NCI-H146 treated with DMSO at 0.1 percent for 48 hours (cell line): ENCODE data around the gene PAM.
A peak's percentile ranks its signal among the peaks of the same experiment; 100 is the strongest.
"Not testable (repeated sequence)": the region's sequence is repeated elsewhere in the genome, so short reads cannot be mapped to it uniquely, and the experiment has no call there.

Experiments
- DNase-seq: peaks from one replicate; lab custom pipeline; 2025; ENCODE audit not compliant: unreplicated experiment; lab: John Stamatoyannopoulos, UW

Gene PAM

DNA sequence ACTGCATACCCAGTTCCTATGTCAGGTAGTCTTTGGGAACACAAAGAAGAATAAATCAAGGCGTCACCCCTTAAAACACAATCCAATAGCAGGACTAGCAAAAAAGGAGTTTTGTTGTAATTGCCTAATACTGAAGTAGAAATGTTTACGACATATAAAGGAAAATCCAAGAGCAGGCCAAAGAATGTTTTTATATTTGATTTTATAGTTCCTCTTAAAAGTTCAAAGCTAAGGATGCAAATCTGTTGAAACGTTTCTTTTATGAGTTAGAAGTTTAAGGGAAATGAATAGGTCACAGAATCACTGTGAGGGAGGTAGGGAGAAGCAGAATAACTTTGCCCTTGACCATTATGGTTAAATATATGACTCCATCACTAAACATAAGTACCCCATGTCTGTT is 136.1 kb downstream of the PAM start:
- DNase-seq: no peak

DNA sequence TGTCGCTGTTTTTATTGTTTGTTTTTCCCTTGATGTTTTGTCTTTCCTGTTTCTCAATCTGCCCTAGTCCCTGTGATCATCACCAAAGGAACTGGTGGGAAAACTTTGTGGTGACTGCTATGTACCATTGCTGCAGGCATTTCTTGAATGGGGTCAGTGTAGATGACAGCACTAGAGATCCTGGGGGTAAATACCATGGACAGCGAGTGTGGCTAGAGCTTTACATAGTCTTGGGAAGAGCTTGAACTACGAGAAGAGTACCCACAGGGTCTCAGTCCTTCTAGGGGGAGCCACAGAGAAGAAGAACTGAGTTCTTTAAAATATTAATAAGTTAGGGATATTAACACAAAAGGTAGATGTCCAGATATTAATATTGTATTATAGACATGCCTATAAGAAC is 138.8 kb downstream of the PAM start:
- no peak for DNase-seq

DNA sequence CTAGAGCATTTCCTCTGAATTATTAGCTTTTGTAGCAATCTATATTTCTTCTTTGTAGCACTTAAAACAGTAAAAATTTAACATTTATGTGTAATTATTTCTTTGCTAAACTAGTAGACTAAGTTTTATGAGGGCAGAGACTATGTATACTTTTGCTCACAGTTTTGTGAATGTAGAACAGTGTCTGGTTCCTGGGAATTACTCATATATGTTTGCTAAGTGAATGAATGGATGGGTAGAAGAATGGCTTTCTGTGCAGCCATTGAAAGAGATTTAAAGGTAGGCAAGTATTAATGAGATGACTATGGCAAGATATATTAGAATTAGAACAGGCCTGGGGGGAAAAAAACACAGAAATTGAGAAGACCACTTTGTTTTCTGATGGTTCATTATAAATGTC is 140.1 kb downstream of the PAM start:
- no peak for DNase-seq

DNA sequence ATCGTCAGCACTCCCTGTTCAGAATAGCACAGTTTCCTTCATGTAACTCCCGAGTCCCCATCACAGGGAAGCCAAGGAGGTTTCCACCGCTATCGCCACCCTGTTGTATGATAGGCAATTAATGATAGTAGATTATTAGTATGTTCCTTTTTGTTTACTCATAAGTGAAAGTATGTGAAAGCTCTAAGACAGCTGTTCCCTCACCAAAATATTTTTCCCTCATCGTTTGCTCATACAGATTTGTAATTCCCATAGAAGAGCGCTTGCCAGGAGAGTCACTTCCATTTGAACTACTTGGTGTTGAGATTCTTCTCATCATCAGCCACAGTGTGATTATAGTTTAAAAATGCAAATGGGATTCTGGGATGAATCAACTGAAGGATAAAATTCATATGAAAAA is 140.9 kb downstream of the PAM start:
- no peak for DNase-seq

DNA sequence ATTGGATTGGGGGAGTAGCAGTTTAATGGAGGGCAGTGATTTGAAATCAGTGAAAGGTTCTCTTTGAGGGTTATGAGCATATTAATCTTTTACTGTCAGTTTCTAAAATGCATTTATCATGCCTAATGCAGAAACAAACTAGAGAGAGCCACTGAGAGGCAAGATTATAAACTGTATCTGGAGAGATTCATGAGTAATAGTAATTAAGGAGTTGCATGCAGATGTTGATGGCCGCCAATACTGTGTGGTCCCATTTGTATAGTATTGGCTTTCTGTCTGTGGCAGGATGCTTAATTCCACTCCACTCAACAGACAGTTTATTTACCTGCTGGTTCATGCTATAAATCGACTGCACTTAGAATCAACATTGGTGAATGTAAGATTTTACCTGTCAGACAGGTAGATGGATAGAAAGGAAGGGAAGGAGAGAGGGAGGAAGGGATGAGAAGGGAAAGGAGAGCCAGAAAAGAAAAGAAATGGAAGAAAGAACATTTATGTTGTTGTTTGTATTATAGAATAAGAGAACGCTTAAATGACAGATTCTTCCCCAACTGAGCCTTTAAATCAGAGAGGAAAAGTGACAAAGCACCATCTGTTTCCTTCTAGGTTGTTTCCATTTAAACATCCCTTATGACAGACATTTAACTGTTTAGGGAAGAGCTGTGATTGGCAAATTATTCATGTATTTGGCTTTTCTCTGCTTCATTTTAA is 146.5 kb downstream of the PAM start:
- no peak for DNase-seq

DNA sequence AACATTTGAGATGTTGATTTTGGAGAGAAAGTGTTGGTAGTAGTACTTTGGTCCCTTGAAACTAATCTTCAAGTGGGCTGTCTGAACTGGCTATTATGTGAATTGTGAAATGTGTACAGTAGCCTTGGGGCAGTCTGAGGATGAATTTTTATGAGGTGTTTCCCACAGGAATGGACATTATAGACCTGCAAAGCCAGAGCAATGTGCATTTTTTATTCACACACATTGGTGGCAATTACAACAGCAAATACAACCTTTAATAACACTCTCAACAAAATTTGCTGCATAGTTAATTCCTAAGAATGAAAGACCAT is 147.0 kb downstream of the PAM start:
- peak; percentile 17 for DNase-seq

DNA sequence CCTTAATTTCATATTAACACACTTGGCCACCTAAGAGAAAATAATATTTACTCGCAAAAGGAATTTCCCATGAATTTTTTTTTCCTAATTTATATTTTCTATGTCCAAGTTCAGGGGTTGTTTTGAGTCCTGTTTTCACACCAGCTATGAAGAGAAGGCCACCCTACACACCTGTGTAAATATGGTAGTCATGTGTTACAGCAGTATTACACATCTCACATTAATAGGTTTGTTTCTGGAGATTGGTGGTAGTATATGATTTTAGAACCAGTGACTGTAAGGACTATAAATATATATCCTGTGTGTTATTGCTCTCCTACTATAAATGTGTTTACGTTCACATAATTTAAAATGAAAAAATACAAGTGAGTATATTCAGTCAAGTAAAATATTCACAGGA is 147.5 kb downstream of the PAM start:
- DNase-seq: peak; percentile 35

DNA sequence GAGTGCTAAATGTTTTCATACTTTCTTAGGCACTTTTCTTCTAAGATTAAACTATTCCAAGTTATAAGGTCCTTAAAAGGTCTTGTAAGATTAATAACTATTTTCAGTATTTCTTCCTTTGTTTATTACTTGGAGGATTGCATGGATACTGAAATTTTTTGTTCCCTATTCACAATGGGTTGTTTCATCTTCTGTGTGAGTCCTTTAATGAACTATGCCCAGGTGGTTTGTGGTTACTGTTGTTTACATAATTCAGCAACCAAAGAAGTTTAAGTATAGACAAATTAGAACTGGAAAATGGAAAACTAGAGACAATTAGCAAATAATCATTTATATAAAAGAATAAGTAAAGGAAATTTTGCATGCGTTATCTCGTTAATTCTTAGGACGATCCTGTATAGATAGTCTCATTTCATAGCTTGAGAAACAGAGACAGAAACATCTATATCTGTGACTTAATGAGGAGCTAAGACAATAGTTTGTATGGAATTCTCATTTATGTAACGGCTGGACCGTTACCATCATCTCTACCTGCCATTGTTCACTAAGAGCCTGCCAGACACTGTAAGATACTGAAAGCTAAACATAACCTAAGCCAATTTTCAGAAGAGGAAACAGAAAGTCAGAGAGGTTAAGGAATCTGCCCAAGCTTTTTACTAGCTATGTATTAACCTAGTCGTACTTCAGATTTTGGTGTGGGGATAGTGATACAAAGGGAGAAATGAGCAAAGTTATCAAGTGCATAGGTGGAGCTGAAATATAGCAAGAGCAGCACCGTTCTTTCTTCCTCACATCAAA is 148.2 kb downstream of the PAM start:
- no peak for DNase-seq

DNA sequence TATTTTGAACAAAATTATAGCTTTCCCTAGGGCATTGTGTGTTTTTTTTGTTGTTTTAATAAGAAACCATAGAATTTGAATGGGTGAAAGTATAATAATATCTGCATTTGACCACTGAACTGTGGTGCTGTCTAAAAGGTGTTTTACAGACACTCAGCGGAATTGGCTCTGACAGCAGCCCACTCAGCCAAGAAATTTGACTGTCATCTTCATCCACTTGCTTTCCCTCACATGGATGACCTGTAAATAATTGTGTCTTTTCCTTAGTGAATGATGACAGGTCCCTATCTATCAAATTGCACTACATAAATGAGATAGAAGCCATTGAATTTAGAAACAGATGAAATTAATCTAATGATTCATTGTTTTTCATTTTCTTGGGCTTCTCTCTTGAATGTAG is 150.0 kb downstream of the PAM start:
- no peak for DNase-seq

DNA sequence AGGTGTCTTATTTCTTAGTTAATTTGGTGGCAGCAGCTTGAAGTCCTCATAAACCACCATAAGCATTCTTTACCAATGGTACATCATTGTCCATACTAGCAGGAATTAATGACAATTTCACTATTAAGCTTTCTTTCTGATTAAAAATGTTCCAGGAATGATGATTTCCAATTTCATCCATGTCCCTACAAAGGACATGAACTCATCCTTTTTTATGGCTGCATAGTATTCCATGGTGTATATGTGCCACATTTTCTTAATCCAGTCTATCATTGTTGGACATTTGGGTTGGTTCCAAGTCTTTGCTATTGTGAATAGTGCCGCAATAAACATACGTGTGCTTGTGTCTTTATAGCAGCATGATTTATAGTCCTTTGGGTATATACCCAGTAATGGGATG is 152.0 kb downstream of the PAM start:
- DNase-seq: not testable (repeated sequence)

DNA sequence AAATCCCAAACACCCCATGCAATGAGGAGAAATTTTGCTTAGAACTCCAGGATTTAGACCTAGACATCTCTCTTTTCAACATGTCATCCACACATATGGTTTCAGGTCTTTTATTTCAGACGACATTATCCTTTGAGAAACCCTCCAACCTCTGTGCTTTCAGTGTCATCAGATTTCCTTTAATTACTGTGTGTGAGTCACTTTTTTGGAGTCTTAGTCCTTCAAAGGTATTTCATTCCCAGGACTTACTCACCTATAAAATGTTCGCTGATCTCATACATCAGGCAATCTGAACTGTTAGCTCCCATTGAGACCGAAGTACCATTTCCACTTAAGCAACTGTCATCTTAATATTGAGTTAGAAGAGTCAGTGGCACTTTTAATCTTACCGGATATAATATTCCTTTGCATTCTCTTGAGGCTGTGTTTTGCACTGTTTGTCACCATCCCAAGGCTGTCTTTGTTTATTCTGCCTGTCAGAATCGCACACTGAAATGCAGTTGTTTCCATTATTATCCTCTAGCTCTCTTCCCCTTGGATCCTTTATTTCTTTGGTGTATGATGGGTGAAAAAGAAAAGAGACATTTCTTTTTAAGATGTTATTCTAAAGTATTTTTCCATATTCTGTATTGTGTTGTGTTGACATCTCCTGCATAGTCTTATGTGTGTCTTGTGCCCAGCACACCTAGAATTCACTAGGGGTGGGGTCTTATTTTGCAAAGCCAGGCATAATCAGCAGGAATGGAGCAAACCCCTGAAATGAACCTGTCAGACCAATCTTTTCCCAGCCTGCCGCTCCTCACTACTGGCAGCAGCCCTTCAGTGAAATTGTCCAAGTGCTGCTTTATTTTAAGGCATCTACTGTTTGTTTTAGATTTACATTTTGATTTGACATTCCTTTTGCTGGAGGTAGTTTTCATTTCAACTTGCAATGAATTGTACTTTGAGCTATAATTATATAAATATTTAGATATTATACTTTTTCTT is 155.4 kb downstream of the PAM start:
- DNase-seq: no peak

DNA sequence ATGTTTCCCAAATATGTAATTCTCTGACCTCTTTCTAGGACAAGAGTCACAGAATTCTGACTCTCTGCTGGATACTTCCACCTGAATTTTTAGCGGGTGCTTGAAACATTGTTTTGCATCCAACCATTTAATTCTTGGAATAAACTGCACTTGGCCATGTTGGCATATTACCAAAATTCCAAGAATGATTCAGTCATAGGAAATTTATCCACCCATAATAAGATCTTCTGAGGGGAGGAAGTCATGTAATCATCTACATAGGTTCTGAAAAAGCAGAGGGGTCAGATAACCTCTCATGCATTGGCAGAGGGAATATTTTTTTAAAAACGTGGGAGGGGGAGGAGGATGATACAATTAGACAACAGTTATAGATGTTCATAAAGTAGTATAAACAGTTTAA is 156.9 kb downstream of the PAM start:
- DNase-seq: no peak

DNA sequence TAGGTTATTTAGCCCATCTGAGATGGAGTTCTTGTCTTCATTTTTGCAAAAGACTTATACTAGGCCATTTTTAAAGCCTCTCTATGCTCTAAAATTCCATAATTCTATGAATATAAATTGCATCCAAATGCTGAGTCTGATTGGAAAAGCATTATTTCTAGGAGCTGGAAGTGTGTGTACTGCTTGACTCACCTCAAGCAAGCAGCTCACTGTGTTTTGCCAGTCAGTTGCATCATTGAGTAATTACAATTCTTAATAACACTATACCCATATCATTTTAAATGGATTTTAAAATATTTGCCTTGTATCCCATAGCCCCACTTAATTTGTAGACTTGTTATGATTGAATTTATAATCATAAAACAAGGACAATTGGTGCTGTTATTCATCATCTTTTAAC is 161.0 kb downstream of the PAM start:
- no peak for DNase-seq

DNA sequence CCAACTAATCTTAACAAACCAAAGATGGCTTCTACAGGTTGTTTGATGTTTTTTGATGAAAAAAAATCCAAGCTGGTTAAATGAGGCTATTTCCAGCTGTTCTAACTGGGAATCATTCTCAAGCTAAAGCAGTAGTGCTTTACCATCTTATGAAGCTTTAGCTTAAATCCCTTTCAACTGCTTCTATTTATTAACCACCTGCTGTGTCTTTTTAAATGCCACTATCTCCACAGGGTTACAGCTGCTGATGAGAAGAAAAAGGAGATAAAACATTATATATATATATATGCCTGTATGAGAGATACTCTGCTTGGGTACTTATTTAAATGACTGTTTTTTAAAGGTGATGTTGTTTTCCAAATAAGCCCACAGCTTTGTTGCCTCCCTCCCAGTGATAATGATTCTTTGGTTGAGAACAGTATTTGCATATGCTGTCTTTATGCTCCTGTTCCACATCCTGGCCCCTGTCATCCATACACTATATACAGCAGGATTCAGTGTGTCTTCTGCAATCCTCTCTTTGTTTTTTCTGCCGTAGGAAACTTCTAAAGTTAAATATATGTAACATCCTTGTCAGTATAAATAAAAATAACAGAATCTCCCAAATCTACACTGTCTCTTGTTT is 164.0 kb downstream of the PAM start:
- peak; percentile 26 for DNase-seq

DNA sequence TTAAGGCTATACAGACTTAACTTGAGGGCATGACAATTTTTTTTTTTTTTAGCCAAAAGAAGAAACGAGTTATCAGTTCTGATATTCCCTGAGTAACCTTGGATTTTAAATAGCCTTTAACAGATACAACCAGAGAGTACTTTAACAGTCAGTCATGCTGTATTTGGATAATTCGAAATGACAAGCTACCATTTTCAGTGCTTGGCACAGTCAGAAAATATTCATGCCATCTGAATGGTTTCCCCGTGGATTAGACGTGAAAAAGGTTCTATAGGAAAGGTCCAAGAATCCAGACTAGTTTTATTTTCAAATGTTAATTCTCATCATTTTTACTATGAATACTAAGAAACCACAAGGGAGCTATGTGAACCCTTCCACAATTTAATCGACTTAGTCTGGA is 165.7 kb downstream of the PAM start:
- DNase-seq: no peak

DNA sequence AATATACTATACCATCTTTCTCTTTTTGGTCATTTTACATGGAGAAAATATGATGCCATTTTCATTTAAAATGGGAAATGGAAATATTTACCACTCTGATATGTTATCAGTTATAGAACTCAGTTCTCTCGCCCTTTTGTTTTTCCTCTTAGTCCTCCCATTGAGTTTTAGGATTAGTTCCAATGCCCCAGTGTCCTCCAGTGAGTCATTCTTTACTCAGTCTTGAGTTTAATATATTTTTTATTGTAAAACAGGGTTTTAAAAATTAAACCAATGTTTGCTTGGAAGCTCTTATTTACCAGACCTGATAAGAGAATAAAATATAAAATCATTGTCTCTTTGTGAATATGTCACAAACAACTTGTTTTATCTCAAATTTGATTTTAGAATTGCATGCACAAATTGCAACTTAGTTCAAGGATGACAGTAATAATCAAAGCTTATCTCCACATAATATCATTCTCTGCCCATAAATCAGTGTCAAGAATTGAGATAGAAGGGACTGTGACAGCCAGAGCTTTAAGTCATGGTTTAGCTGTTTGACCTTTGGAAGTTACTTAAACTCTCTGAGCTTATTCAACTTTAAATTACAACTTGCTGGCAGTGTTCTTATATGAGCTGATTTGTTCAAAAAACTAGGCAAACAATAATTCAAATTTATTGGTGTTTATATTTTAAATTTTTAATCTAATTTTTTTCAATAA is 166.4 kb downstream of the PAM start:
- no peak for DNase-seq

DNA sequence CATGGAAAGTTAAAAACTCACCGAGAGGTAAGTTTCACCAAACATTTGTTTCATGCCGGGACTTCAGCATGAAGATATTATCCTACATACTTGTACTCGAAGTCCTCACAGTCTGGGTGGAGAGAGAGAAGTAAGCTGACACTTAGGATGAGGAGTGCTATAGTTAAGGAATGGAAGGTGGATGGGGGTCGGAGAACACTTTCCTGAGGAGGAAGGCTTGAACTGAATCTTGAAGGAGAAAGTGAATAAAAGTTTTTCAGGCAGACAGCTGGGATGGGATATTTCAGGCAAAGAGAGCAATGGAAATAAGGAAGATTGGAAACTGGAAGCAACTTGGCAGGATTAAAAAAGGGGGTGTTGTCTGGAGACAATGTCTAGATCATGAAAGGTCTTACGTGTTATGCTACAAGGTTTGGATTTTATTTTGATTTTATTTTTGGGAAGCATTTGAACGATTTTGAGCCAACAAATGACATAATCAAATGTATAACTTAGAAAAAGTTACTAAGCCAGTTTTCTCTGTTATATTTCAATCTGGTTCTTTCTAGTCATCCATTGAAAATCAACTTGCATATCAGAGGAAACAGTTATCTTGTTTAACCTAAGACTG is 167.1 kb downstream of the PAM start:
- DNase-seq: no peak

DNA sequence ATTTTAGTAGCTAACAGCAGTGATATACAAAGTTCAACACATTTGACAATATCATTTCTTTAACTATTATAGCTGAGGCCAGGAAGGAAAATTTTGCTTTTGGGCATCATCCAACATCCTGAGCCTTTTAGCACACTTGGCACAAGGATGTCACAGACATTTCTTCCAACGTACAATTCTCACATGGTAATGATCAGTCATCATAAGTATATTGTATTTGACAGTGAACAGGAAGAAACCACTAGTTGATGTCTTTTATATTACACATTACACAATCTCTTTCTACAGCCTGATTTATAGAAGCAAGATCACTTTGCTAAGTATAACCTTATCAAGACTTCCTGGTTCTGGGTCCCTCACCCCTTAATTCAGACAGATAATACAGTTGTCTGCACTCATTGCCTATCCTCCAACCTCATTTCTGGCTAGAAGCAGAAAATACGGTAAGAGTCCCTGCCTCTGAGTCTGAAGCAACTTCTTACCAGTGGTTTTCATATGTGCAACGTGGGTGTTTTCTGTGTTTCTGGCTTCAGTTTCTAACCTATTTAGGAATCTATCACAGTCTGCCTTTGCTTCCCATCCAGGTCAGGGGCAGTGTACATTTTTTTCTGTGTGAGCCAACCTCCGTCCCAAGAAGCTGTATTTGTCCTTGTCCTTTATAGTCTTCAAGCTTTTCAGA is 167.8 kb downstream of the PAM start:
- no peak for DNase-seq

DNA sequence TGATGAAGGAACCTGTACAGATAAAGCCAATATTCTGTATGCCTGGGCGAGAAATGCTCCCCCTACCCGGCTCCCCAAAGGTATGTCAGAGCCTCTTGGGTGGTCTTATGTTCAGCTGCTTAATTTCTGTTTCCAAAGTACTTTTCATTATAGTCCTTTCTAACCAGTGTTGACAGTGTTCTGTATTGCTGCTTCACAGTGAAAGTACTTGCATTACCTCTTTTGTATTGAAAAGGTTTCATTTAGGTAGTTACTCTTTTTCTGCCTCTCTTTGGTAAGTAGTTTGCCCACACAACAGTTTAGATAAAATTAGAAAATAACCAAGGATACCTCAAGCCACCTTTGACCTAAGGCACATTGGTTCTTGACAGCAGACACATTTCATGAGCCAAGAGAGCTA is 169.9 kb downstream of the PAM start:
- DNase-seq: no peak

DNA sequence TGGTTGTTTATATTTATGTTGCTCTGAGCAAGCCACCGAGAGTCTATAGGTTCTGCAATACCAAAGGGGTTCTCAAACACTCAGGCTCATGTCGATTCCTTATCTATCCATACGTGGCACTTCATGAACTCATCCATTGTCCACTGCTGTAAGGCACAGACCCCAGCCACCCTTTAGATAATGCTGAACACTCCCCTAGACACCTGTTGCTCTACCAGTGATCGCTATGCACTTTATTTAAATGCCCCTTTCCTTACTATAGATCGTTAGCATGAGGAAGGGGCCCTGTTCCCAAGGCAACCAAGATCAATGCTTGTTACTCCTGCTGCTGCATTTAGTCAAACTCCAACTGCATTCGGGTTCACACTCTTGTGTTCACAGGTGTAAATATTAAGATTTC is 171.9 kb downstream of the PAM start:
- no peak for DNase-seq
